Mesothelial cell of epicardium (in vitro differentiated cells): ENCODE data around the gene FEM1C. TPM values are rescaled to one million over a fixed set of nuclear protein-coding genes. Genes with fewer than 3 reads are reported as not detected.
"Not testable (repeated sequence)": the region's sequence is repeated elsewhere in the genome, so short reads cannot be mapped to it uniquely, and the experiment has no call there.

Experiments used
- DNase-seq, 2 experiments: peaks; one replicate each; pipeline ENCODE4 v3.0.0; 2021; ENCODE audit warnings: low spot score in 2 of 2; ENCODE audit not compliant: unreplicated experiment in 2 of 2
- H3K27ac Mint-ChIP-seq: 2 replicates; pipeline ENCODE4 v1.8.0; 2021; ENCODE audit warnings: mixed read lengths
- H3K27me3 Mint-ChIP-seq: 2 replicates; pipeline ENCODE4 v1.8.0; 2021; ENCODE audit warnings: low read depth, mixed read lengths
- H3K36me3 Mint-ChIP-seq: 2 replicates; pipeline ENCODE4 v1.8.0; 2021; ENCODE audit warnings: mixed read lengths
- H3K4me1 Mint-ChIP-seq: 2 replicates; pipeline ENCODE4 v1.8.0; 2021; ENCODE audit warnings: mixed read lengths
- H3K4me3 Mint-ChIP-seq: 2 replicates; pipeline ENCODE4 v1.8.0; 2021; ENCODE audit warnings: mild to moderate bottlenecking, moderate library complexity, mixed read lengths
- H3K9me3 Mint-ChIP-seq: 2 replicates; pipeline ENCODE4 v1.8.0; 2021; ENCODE audit warnings: mixed read lengths
- total RNA-seq: library from RNA; stranded (reverse); gene quantifications from 3 replicates; pipeline ENCODE4 v1.2.1, GENCODE V29; 2021
- TF ChIP-seq, protein P1 (sequence below): fragments of 200-600 bp; sonication (generic); IDR thresholded peaks from one replicate; pipeline ENCODE4 v1.5.0; 2021; ENCODE audit warnings: antibody characterized with exemption; ENCODE audit not compliant: unreplicated experiment

The FEM1C gene
- total RNA-seq, 1 donor from 2014 or later: 15.5 TPM

- Mint-ChIP-seq H3K4me3 (no peak overlapping the region), H3K4me1 (peaks cover 13% of the 10 kb centered on the region), H3K27me3 (peaks cover 2% of the 10 kb centered on the region), H3K9me3 (no peaks in the 10 kb centered on the region), H3K36me3 (no peaks in the 10 kb centered on the region), H3K27ac (no peak overlapping the region)
- TF ChIP-seq, protein P1, sequence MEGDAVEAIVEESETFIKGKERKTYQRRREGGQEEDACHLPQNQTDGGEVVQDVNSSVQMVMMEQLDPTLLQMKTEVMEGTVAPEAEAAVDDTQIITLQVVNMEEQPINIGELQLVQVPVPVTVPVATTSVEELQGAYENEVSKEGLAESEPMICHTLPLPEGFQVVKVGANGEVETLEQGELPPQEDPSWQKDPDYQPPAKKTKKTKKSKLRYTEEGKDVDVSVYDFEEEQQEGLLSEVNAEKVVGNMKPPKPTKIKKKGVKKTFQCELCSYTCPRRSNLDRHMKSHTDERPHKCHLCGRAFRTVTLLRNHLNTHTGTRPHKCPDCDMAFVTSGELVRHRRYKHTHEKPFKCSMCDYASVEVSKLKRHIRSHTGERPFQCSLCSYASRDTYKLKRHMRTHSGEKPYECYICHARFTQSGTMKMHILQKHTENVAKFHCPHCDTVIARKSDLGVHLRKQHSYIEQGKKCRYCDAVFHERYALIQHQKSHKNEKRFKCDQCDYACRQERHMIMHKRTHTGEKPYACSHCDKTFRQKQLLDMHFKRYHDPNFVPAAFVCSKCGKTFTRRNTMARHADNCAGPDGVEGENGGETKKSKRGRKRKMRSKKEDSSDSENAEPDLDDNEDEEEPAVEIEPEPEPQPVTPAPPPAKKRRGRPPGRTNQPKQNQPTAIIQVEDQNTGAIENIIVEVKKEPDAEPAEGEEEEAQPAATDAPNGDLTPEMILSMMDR: no peak
- no peak for DNase-seq
Observed at GRCh38 chr5:115487168-115487567, 57.4 kb downstream of the FEM1C start.

- TF ChIP-seq, protein P1: no peak
- peaks cover 13% of the 10 kb centered on the region for H3K4me1 Mint-ChIP-seq
- H3K27ac Mint-ChIP-seq: no peak overlapping the region
- no peaks in the 10 kb centered on the region for H3K9me3 Mint-ChIP-seq
- H3K36me3 Mint-ChIP-seq: no peaks in the 10 kb centered on the region
- no peak for DNase-seq
- H3K4me3 Mint-ChIP-seq: no peak overlapping the region
- H3K27me3 Mint-ChIP-seq: peaks cover 2% of the 10 kb centered on the region
Observed at GRCh38 chr5:115486728-115487127, 57.8 kb downstream of the FEM1C start.

DNA sequence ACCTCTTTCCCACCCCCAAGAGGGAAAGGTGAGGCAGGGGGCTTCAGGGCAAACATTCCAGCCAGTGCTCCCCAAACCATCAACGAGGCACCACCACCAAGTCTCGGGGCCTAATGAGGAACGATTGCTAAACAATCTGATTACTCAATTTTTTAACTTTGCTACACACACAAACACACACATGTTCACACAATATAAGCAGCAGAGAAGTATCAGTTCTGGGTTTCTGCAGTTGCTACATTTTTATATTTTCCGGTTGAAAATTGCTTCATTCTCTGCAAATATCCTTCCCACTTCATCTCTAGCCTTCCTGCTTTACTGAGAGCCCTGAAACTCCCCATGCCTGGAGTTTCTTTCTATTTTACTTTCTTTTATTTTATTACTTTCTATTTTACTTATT lies 60.2 kb downstream of the FEM1C start:
- H3K27ac Mint-ChIP-seq: no peak overlapping the region
- H3K9me3 Mint-ChIP-seq: no peaks in the 10 kb centered on the region
- peaks cover 17% of the 10 kb centered on the region for H3K27me3 Mint-ChIP-seq
- H3K36me3 Mint-ChIP-seq: no peaks in the 10 kb centered on the region
- peaks cover 3% of the 10 kb centered on the region for H3K4me1 Mint-ChIP-seq
- no peak for DNase-seq
- no peak overlapping the region for H3K4me3 Mint-ChIP-seq
- TF ChIP-seq, protein P1: no peak

GRCh38 chr5:115480900-115481299 lies 63.7 kb downstream of the FEM1C start:
- Mint-ChIP-seq H3K36me3 (no peaks in the 10 kb centered on the region), H3K27ac (no peak overlapping the region), H3K4me3 (no peak overlapping the region), H3K27me3 (peaks cover 29% of the 10 kb centered on the region), H3K9me3 (no peaks in the 10 kb centered on the region), H3K4me1 (no peaks in the 10 kb centered on the region)
- no peak for DNase-seq
- TF ChIP-seq, protein P1: no peak

- Mint-ChIP-seq H3K27me3 (peaks cover 31% of the 10 kb centered on the region), H3K36me3 (no peaks in the 10 kb centered on the region), H3K4me1 (no peaks in the 10 kb centered on the region), H3K27ac (no peak overlapping the region), H3K9me3 (no peaks in the 10 kb centered on the region), H3K4me3 (no peak overlapping the region)
- TF ChIP-seq, protein P1: no peak
- no peak for DNase-seq
Observed at GRCh38 chr5:115480271-115480670, 64.3 kb downstream of the FEM1C start.

- not testable (repeated sequence) for H3K9me3 Mint-ChIP-seq, H3K4me3 Mint-ChIP-seq, H3K4me1 Mint-ChIP-seq, H3K27ac Mint-ChIP-seq, H3K36me3 Mint-ChIP-seq, DNase-seq
- peaks cover 30% of the 10 kb centered on the region for H3K27me3 Mint-ChIP-seq
Observed at GRCh38 chr5:115479166-115479873, 65.3 kb downstream of the FEM1C start.
